Karpas-422 (cell line): Measurements from ENCODE around the gene PPOX. TPM values are rescaled to one million over a fixed set of nuclear protein-coding genes. Genes with fewer than 3 reads are reported as not detected.

Experiments used
- DNase-seq: peaks from one replicate; pipeline ENCODE4 v3.0.0-alpha.2; 2015
- H2AFZ ChIP-seq: fragments of 200-600 bp; sonication (generic); 2 replicates; pipeline ENCODE4 v1.6.1; 2014; ENCODE audit warnings: antibody characterized with exemption, low read length, mixed read lengths
- H3K27ac ChIP-seq: fragments of 200-600 bp; sonication (generic); 2 replicates; pipeline ENCODE4 v1.5.1; 2014; ENCODE audit warnings: mild to moderate bottlenecking, low read length, moderate library complexity
- H3K27me3 ChIP-seq: fragments of 200-600 bp; sonication (generic); 2 replicates; pipeline ENCODE4 v1.6.1; 2014; ENCODE audit warnings: low read length, mixed read lengths
- H3K36me3 ChIP-seq: fragments of 200-600 bp; sonication (generic); 2 replicates; pipeline ENCODE4 v1.6.1; 2014; ENCODE audit warnings: low read length, mixed read lengths; ENCODE audit not compliant: insufficient read depth
- H3K4me1 ChIP-seq: fragments of 200-600 bp; sonication (generic); 2 replicates; pipeline ENCODE4 v1.6.1; 2014; ENCODE audit warnings: mild to moderate bottlenecking, low read length, mixed read lengths
- H3K4me2 ChIP-seq: fragments of 200-600 bp; sonication (generic); 2 replicates; pipeline ENCODE4 v1.6.1; 2014; ENCODE audit warnings: low read length, low read depth, mild to moderate bottlenecking; ENCODE audit not compliant: poor library complexity, severe bottlenecking
- H3K4me3 ChIP-seq: fragments of 200-600 bp; sonication (generic); 2 replicates; pipeline ENCODE4 v1.5.1; 2014; ENCODE audit warnings: mild to moderate bottlenecking, antibody characterized with exemption, low read length, mixed read lengths
- H3K79me2 ChIP-seq: fragments of 200-600 bp; sonication (generic); 2 replicates; pipeline ENCODE4 v1.6.1; 2014; ENCODE audit warnings: mild to moderate bottlenecking, low read length, mixed read lengths
- H3K9ac ChIP-seq: fragments of 200-600 bp; sonication (generic); 2 replicates; pipeline ENCODE4 v1.6.0; 2014; ENCODE audit warnings: low read length
- H3K9me2 ChIP-seq: fragments of 200-600 bp; sonication (generic), shearing (Covaris generic); replicated peaks from 2 replicates; pipeline ENCODE4 v1.6.0; 2014; ENCODE audit warnings: mild to moderate bottlenecking, low read length, moderate library complexity; ENCODE audit not compliant: insufficient read depth
- H3K9me3 ChIP-seq: fragments of 300-700, 200-600 bp; sonication (generic); 2 replicates; pipeline ENCODE4 v1.6.1; 2014; ENCODE audit warnings: low read length, mixed read lengths
- H4K20me1 ChIP-seq: fragments of 200-600 bp; sonication (generic); 2 replicates; pipeline ENCODE4 v1.6.1; 2014; ENCODE audit warnings: mild to moderate bottlenecking, antibody characterized with exemption, low read length, low read depth; ENCODE audit not compliant: insufficient read depth
- total RNA-seq: library from RNA; depleted of rRNA; stranded (reverse); fragments of >200 nt; shearing (Covaris generic); gene quantifications from 2 replicates; pipeline ENCODE4 v1.2.3, GENCODE V29; 2014; ENCODE audit warnings: low replicate concordance

PPOX gene
- total RNA-seq, 1 experiment from 2014 or later = 60.8 TPM

DNA sequence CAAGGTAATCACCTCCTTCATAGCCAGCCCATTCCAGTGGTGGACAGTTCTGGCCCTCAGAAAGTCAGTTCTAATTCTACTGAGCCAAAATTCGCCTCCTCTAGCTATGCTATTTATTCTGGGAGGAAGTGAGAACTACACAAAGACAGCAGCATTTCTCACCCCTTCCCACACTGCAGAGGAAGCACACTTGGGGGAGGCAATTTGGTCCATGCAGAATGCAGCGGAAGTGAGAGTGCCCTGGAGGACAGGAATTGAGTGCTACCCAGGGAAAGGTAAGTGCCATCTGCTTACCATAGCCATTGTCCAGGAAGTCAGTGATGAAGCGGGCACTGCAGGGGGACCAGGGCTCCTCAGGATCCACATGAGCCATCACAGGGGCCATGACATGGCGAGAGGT lies 28.9 kb downstream of the PPOX start:
- Histone ChIP-seq H3K36me3 (no peaks in the 10 kb centered on the region), H3K4me2 (peak overlapping the region; percentile 36), H3K9ac (peak overlapping the region; percentile 23), H3K9me3 (no peaks in the 10 kb centered on the region), H3K79me2 (no peaks in the 10 kb centered on the region), H4K20me1 (no peaks in the 10 kb centered on the region), H3K27me3 (no peaks in the 10 kb centered on the region), H2AFZ (peak overlapping the region; percentile 95), H3K4me1 (peaks cover 18% of the 10 kb centered on the region), H3K27ac (peak overlapping the region; percentile 41), H3K4me3 (peak overlapping the region; percentile 7; the same call in 1 of the 2 replicates), H3K9me2 (no peaks in the 10 kb centered on the region)
- peak; percentile 65 for DNase-seq

- H3K9ac ChIP-seq = no peak overlapping the region
- H3K4me2 ChIP-seq = no peak overlapping the region
- no peaks in the 10 kb centered on the region for H3K9me2 ChIP-seq
- no peaks in the 10 kb centered on the region for H3K79me2 ChIP-seq
- peaks cover 20% of the 10 kb centered on the region for H3K4me1 ChIP-seq
- H3K36me3 ChIP-seq = no peaks in the 10 kb centered on the region
- no peak overlapping the region for H2AFZ ChIP-seq
- H3K9me3 ChIP-seq = no peaks in the 10 kb centered on the region
- no peak overlapping the region for H3K27ac ChIP-seq
- H3K27me3 ChIP-seq = no peaks in the 10 kb centered on the region
- no peak for DNase-seq
- no peaks in the 10 kb centered on the region for H4K20me1 ChIP-seq
- no peak overlapping the region for H3K4me3 ChIP-seq
These were observed 29.9 kb downstream of the PPOX start for GRCh38 chr1:161196111-161196510.

DNA sequence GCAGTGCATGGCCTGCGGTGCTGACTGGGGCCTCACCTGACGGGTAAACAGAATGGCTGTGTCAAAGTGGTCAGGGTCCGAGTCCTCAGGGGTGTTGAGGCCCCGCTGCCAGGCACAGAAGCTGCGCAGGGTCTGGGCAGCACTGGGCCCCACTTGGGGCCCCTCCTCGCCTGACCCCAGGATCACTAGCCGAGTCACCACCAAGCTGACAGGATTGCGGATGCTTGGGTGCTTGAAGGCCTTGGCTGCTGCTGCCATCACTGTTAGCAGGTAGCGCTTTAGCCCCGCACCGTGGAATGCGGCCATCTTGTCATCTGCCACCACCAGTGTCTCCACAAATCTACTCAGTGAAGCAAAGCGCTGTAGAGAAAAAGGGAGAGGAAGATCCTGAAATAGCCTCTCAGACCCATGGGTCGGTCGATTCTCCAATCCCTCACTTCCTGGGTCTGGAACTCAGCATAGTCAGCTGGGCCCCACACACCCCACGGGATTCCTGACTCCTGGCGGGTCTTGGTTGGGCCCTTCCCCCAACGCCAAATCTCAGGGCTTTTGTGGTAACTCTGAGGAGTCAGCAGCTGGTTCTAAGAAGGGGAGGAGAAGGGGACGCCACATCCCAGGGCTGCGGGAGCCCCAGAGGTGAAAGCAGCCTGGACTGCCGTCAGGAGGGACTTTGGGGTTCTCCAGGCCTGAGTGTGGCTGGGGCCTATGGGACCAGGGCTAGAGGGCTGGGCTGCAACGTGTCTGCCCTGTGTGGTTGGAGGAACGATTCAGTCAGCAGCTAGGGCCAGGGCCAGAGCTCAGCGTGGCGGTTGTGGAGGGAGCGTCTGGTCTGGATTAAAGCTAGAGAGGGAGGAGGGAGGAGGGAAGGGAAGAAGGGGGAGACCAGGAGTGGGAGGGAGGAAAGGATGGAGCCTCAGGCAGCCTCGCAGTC lies 30.6 kb downstream of the PPOX start:
- H3K9ac ChIP-seq = no peak overlapping the region
- DNase-seq = no peak

DNA sequence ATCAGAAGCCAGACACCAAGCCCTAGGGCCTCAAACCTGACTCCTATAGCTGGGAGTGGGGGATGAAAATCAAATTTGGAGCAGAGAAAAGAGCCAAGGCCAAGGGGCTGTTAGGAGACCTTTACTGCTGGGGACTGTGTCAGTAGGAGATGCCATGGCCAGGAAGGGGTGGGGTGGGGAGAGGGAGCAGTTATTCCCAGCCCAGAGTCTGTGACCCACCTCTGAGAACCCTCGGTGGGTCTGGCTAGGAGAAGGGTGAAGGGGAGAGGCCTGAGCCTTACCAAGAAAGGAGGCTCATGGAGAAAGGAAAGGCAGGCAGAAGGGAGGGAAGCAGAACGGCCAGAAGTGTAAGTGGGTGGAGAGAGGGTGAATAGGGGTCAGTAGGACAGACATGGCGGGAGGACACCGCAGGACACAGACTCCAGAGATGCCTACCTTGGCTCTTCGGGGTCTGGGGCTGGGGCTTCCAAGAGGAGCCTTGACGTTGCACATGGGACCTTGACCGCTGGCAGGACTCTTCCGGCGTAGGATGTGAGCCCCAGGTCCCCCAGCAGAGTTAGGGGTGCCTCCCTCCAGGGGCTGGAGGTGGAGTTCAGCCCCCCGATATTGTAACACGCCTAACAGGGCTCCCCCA lies 31.5 kb downstream of the PPOX start:
- H3K9me2 ChIP-seq = no peaks in the 10 kb centered on the region
- no peaks in the 10 kb centered on the region for H4K20me1 ChIP-seq
- H3K27ac ChIP-seq = no peak overlapping the region
- H3K9ac ChIP-seq = no peak overlapping the region
- no peaks in the 10 kb centered on the region for H3K9me3 ChIP-seq
- H3K36me3 ChIP-seq = no peaks in the 10 kb centered on the region
- H3K4me2 ChIP-seq = no peak overlapping the region
- H3K4me3 ChIP-seq = no peak overlapping the region
- H3K4me1 ChIP-seq = peaks cover 24% of the 10 kb centered on the region
- H2AFZ ChIP-seq = no peak overlapping the region
- DNase-seq = no peak
- H3K27me3 ChIP-seq = no peaks in the 10 kb centered on the region
- peaks cover 4% of the 10 kb centered on the region for H3K79me2 ChIP-seq

More for the DNA sequence above, 30.6 kb downstream of the PPOX start:
- Histone ChIP-seq H3K9me2 (no peaks in the 10 kb centered on the region), H3K27me3 (no peaks in the 10 kb centered on the region), H3K79me2 (no peaks in the 10 kb centered on the region), H3K27ac (no peak overlapping the region), H3K4me1 (peaks cover 27% of the 10 kb centered on the region), H2AFZ (no peak overlapping the region), H3K9me3 (no peaks in the 10 kb centered on the region), H3K4me2 (no peak overlapping the region), H3K4me3 (no peak overlapping the region), H3K36me3 (no peaks in the 10 kb centered on the region), H4K20me1 (no peaks in the 10 kb centered on the region)

GRCh38 chr1:161198194-161198896 lies 32.1 kb downstream of the PPOX start:
- Histone ChIP-seq H3K9ac (no peak overlapping the region), H3K27me3 (no peaks in the 10 kb centered on the region), H3K9me3 (no peaks in the 10 kb centered on the region), H3K79me2 (peaks cover 10% of the 10 kb centered on the region), H3K4me2 (no peak overlapping the region), H3K36me3 (no peaks in the 10 kb centered on the region), H4K20me1 (no peaks in the 10 kb centered on the region), H3K27ac (no peak overlapping the region), H3K4me1 (peaks cover 29% of the 10 kb centered on the region), H3K4me3 (no peak overlapping the region), H3K9me2 (no peaks in the 10 kb centered on the region), H2AFZ (no peak overlapping the region)
- no peak for DNase-seq

GRCh38 chr1:161198897-161199431 lies 32.7 kb downstream of the PPOX start, which contains the start of gene ADAMTS4:
TSS of gene ADAMTS4 (minus strand) at chr1:161199054. CDS start at chr1:161198627, 427 bp downstream.
- Histone ChIP-seq H3K27me3 (no peaks in the 10 kb centered on the region), H2AFZ (no peak within 1 kb of the TSS), H3K9ac (no peak within 1 kb of the TSS), H3K9me2 (no peaks in the 10 kb centered on the region), H3K9me3 (no peaks in the 10 kb centered on the region), H3K27ac (no peak within 1 kb of the TSS), H3K4me1 (peaks cover 35% of the 10 kb centered on the region), H3K4me3 (no peak within 1 kb of the TSS), H3K36me3 (peaks cover 3% of the 10 kb centered on the region; the same call in 1 of the 2 replicates), H3K4me2 (no peak within 1 kb of the TSS), H3K79me2 (peaks cover 17% of the 10 kb centered on the region), H4K20me1 (no peaks in the 10 kb centered on the region)
- DNase-seq = no peak

GRCh38 chr1:161199506-161200139 lies 33.4 kb downstream of the PPOX start:
- Histone ChIP-seq H3K9me2 (no peaks in the 10 kb centered on the region), H3K4me3 (no peak overlapping the region), H3K4me1 (peaks cover 39% of the 10 kb centered on the region), H3K9me3 (no peaks in the 10 kb centered on the region), H3K27me3 (no peaks in the 10 kb centered on the region), H3K4me2 (no peak overlapping the region), H3K36me3 (peaks cover 10% of the 10 kb centered on the region), H3K9ac (no peak overlapping the region), H2AFZ (no peak overlapping the region), H4K20me1 (no peaks in the 10 kb centered on the region), H3K79me2 (peaks cover 22% of the 10 kb centered on the region), H3K27ac (no peak overlapping the region)
- no peak for DNase-seq
